COLO668 (cell line): Measurements from ENCODE around the gene PLAC9.
A peak's percentile ranks its signal among the peaks of the same experiment; 100 is the strongest.

Experiments used
- DNase-seq: peaks from one replicate; lab custom pipeline; 2025; ENCODE audit not compliant: unreplicated experiment; lab: John Stamatoyannopoulos, UW

PLAC9 gene

DNA sequence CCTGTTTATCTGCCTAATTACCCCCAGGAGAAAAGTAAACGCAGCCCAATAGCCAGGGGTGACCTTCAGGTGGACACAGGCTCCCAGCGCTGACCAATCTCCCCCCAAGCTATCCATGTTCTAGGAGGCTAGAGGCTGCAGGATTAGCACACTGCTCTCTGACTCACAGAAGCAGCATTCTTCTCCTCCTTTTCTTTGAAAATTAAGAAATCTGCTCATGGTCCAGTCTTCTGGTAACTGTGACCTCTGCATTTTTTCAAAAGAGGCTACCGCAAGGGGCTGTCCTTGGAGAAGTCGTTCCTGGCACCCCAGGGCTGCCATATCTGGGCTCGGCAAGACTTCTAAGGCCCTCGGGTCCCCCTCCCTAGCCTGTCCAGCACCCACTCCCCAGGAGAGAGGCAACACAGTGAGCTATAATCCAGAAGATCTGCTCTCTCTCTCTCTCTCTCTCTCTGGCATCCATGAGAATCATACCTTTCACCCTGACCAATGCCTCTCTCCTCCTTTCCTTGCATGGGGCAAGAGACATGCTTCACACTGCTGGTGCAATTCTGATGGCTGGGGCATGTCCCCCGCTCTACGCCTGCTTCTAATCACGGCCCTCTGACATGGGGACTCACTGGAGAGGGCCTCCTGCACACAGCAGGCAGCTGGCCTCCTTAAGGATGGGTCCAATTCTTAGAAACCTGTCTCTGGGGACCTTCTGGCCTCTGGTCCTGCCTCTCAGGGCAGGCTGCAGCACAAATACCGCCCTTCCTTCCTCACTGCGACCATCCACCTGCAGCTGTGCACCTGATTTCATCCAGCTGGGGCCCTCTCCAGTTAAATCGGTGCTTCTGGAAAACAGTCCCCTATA, 45.5 kb downstream of the PLAC9 start:
- no peak for DNase-seq

DNA sequence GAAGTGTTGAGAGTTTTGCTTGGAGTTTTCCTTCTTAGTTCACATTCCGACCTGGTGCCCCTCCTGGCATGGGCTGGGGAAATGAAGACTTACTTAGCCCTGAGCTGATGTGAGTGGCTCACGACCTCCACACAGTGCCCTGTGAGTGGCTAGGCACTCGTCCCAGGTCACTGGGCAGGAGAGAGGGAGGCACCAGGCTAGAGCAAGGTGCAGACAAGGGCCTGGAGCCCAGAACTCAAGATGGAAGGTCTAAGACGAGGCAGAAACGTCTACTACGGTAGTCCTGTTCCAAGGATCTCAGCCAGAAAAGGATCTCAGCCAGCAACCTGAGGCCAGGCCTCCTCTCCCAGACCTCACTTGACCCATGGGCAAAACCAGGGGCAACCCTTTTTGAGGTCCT, 50.5 kb downstream of the PLAC9 start:
- no peak for DNase-seq

GRCh38 chr10:80183436-80183835, 50.9 kb downstream of the PLAC9 start:
- no peak for DNase-seq

DNA sequence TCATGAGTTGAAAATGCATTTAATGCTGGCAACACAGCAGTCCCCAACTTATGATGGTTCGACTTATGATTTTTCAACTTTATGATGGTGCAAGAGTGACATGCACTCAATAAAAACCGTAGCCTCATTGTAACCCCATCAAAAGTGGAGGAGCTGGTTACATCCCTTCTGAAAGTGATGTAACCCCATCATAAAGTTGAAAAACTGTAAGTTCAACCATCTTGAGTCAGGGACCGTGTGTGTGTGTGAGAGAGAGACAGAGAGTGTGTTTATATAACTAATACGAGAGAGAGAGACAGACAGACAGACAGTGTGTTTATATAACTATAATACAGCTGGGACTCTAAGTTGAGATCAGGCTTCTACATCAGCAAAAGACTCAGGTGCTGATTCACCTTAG, 51.8 kb downstream of the PLAC9 start:
- DNase-seq: no peak

DNA sequence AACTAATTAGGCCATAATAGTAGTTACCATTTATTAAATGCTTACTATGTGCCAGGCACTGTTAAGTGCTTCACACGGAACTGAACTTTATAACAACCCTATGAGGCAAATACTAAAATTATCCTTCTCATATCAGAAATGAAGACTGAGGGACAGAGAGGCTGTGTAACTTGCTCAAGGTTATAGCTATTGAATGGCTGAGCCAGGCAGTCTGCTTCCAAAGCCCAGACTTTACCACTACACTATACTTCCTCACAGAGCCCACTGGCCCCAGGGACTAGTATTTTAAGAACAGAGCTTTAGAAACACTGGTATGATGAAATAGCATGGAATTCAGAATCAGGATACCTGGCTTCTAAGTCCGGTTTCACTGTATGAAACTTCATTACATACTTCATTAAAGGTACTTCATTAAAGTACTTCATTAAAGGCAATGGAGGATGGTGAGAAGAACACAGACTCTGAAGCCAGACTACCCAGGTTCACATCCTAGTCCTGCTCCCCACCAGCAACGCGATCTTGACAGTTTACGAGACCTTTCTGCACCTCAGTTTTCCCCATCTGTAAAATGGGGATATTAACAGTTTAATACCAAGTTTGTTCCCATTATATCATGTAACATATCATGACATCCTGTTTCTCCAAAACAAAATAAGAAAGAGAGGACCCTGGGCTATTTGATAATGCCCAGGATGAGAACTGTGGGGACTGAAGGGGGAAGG, 53.2 kb downstream of the PLAC9 start:
- no peak for DNase-seq

DNA sequence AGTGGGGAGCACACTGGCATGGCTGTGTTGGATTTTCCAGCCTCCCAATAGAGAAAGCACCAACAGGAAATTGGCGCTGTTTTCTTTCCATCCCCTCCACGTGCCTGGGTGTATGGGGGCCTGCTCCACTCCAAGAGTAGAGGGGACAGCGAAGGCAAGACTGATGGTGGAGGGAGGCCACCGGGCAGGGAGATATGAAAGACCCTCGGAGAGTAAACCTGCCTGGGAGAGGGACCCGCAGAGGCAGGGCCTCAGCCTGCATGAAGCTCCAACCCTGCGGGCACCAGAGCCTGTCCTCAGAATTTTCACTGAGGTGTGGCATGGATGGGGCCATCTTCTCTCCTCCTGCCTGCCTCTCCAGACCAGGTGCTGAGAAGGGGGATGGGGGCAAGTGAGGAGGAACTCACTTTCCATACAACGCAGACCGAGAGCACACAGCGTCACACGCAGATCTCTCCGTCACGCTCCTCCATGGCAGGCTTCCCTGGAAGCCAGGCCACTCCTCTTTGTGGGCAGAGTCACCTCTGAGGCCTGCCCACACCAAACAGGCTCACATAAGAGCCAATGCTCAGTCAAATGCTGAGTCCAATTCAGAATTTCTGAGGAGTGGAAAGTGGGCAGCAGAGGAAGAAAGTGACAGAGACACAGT, 54.0 kb downstream of the PLAC9 start:
- DNase-seq: no peak

- DNase-seq: no peak
These were observed 54.5 kb downstream of the PLAC9 start for GRCh38 chr10:80187060-80187459.

GRCh38 chr10:80187465-80188409, 55.2 kb downstream of the PLAC9 start:
- DNase-seq: peak; percentile 71

DNA sequence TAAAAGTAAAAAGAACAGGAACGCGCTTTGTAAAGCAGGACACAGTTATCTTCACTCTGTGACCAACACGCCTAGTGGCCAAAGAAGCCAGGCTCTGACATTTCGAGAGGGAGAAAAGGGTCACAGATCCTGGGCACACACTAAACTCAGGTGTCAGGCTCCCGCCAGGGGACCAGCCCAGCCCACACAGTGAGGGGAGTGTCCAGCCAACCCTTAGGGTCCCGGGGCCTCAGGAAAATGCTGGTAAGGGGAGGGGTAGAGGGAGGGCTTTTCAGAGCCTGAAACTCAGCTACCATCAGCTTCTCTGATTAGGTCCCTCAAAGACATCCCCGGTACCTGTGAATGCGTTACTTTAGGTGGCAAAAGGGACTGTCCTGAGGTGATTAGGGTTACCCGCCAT, 56.2 kb downstream of the PLAC9 start:
- DNase-seq: no peak

- DNase-seq: peak; percentile 83
These were observed 59.2 kb downstream of the PLAC9 start for GRCh38 chr10:80191589-80192270.

- DNase-seq: no peak
These were observed 60.0 kb downstream of the PLAC9 start for GRCh38 chr10:80192553-80192952.

- no peak for DNase-seq
These were observed 62.0 kb downstream of the PLAC9 start for GRCh38 chr10:80194373-80195045.
